ENCODE measurements around the gene DCDC2.
"Not testable (repeated sequence)": the region's sequence is repeated elsewhere in the genome, so short reads cannot be mapped to it uniquely, and the experiment has no call there.

The DCDC2 gene

DNA sequence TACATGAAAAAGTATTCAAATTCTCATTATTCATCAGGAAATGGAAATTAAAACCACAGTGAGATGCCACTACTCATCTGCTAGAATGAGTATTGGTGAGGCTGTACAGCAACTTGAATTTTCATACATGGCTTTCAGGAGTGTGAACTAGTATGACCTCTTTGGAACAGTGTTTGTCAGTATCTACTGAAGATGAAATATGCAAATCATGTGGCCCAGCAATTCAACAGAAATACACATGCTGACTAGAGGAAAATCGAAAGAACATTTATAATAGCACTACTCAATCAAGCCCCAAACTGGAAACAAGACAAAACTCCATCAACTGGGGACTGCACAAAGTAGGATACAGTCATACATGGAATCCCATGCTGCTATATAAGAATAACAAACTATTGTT lies 102.2 kb downstream of the DCDC2 start:
- DNase-seq (ENCODE audit: low spot score): no peak
- Histone ChIP-seq H3K4me3 (no peak overlapping the region), H3K27ac (no peak overlapping the region)
- TF ChIP-seq, protein P1, sequence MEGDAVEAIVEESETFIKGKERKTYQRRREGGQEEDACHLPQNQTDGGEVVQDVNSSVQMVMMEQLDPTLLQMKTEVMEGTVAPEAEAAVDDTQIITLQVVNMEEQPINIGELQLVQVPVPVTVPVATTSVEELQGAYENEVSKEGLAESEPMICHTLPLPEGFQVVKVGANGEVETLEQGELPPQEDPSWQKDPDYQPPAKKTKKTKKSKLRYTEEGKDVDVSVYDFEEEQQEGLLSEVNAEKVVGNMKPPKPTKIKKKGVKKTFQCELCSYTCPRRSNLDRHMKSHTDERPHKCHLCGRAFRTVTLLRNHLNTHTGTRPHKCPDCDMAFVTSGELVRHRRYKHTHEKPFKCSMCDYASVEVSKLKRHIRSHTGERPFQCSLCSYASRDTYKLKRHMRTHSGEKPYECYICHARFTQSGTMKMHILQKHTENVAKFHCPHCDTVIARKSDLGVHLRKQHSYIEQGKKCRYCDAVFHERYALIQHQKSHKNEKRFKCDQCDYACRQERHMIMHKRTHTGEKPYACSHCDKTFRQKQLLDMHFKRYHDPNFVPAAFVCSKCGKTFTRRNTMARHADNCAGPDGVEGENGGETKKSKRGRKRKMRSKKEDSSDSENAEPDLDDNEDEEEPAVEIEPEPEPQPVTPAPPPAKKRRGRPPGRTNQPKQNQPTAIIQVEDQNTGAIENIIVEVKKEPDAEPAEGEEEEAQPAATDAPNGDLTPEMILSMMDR (IDR thresholded peaks at IDR 0.05): no peak

DNA sequence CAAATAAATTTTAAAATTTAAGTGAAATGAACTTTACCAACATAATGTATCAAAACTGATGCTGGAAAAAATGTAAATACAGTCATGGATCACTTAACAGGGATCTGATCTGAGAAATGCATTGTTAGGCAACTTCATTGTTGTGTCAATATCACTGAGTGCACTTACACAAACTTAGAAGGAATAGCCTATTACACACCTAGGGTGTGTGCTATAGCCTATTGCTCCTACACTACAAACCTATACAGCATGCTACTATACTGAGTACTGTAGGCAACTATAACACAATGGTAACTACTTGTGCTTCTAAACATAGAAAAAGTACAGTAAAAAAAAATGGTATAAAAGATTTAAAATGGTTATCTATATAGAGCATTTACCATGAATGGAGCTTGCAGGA lies 104.5 kb downstream of the DCDC2 start:
- TF ChIP-seq, protein P1 (IDR thresholded peaks at IDR 0.05): no peak
- H3K27ac ChIP-seq: no peak overlapping the region
- DNase-seq (ENCODE audit: low spot score): no peak
- H3K4me3 ChIP-seq: no peak overlapping the region

DNA sequence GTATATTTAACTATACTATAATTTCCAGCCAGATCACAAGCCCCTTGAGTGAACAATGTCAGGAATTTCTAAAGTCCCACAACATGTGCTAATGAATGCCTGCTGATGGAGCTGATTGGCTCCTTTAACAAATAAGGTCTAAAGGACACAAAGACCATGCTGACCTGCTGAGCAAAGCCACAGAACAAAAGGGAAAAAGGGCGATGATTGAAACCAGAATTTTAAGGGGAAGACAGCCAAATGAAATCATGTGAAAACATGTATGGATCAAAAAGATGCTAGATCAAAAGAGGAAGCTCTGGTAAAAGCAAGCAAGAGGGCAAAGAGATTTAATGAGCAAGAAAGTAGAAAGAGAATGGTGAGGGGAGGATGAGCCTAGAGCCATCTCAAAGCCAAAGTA lies 105.6 kb downstream of the DCDC2 start:
- TF ChIP-seq, protein P1 (IDR thresholded peaks at IDR 0.05): no peak
- no peak overlapping the region for H3K4me3 ChIP-seq
- DNase-seq (ENCODE audit: low spot score): no peak
- no peak overlapping the region for H3K27ac ChIP-seq

DNA sequence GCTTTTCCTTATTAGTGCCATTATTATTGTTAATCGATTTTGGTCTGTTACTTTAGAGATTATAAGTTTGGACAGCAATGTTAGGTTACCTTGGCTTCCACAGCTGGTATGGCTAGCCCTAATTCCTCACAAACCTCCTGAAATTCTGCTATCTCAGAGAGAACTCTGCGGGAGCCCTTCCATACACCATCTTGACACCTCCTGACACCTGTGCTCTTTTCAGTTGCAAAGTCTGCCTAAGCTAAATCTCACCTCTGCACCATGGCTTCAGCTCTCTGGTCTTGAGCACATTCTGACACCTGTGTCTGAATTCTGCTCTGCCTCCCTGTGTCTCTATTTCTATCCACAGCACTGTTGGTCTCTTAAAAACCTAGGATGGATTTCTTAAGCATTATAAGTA lies 106.5 kb downstream of the DCDC2 start:
- TF ChIP-seq, protein P1 (IDR thresholded peaks at IDR 0.05): no peak
- DNase-seq (ENCODE audit: low spot score): no peak
- H3K4me3 ChIP-seq: no peak overlapping the region
- no peak overlapping the region for H3K27ac ChIP-seq

DNA sequence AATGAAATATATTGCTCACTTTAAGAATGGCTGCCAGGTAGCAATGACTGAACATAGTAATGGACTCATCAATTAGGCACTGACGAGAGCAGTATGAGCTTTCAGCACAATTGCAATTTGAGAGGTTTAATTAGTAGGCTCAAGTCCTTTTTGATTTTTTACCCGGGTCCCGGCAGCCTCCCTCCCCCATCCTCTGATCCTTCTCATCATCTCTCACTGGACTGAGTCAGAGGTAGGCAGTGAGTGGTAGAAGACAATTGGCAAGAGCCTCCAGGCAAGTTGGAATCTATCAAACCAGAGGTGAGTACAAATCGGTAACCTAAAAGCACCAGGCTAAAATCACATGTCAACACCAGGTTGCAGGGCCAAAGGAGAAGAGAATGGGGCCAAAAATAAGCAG lies 107.9 kb downstream of the DCDC2 start:
- H3K4me3 ChIP-seq: no peak overlapping the region
- TF ChIP-seq, protein P1 (IDR thresholded peaks at IDR 0.05): no peak
- DNase-seq (ENCODE audit: low spot score): no peak
- H3K27ac ChIP-seq: no peak overlapping the region

DNA sequence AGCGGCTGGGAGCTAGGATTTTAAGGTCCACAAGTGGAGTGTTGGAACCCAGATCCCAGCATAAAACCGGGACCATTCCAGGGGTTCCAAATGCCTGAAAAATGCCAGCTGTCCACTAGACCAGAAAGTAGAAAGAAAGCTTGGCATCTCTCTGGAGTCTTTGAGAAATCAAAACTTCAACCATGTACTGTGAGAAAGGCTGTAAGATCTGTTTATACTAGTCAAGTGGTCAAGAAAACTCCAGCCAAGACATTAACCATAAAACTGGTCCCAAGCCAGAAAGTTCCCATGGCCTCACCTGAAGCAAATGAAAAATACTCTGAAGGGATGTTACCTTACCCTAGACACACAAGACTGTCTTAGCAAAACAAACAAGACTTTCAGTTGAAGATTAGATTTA lies 112.6 kb downstream of the DCDC2 start:
- H3K4me3 ChIP-seq: no peak overlapping the region
- no peak overlapping the region for H3K27ac ChIP-seq
- TF ChIP-seq, protein P1 (IDR thresholded peaks at IDR 0.05): no peak
- no peak for DNase-seq (ENCODE audit: low spot score)

DNA sequence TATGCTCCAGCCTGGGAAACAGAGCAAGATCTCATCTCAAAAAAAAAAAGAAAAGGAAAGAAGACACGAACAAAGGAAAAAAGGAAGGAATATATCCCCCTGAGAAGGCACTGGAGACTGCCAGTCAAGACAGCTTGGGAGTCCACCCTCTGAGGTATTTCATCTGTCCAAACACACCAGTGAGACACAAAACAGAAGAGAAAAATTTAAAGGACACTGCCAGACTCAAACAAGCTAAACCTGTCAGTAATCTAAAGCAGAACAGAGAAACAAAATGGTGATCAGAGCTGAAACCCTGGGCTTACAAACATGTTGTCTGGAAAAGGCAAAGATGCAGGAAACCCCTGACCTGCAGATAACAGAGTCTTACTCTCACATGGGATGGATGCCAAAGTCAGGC lies 114.9 kb downstream of the DCDC2 start:
- TF ChIP-seq, protein P1 (IDR thresholded peaks at IDR 0.05): no peak
- H3K4me3 ChIP-seq: no peak overlapping the region
- DNase-seq (ENCODE audit: low spot score): no peak
- no peak overlapping the region for H3K27ac ChIP-seq

DNA sequence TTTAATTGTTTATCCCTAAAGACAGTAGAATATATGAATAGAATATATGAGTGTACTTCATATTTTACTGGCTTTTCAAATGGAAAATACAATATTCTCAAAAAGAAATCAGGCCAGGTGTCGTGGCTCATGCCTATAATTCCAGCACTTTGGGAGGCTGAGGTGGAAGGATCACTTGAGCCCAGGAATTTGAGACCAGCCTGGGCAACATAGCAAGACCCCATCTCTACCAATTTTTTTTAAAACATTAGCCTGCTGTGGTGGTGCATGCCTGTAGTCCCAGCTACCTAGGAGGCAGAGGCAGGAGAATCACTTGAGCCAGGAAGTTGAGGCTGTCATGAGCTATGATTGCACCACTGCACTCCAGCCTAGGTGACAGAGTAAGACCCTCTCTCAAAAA lies 116.1 kb downstream of the DCDC2 start:
- not testable (repeated sequence) for H3K4me3 ChIP-seq; H3K27ac ChIP-seq; DNase-seq (ENCODE audit: low spot score)
